Tibial nerve (tissue), 3 donors: ENCODE results near the gene FRS2.

Experiments used
- CTCF ChIP-seq, 5 experiments: fragments of 200-600 bp in 3 of 5; fragments of 450-650 bp in 2 of 5; sonication (generic) in 3 of 5; IDR thresholded peaks; one replicate each; pipeline ENCODE4 v1.5.1; 2016 to 2019; ENCODE audit warnings: antibody characterized with exemption in 5 of 5, mild to moderate bottlenecking in 3 of 5, moderate library complexity in 2 of 5
- POLR2A ChIP-seq, 2 donors: fragments of 450-650 bp; IDR thresholded peaks; one replicate each; pipeline ENCODE4 v1.6.1; 2017; ENCODE audit warnings: antibody characterized with exemption in 2 of 2, mild to moderate bottlenecking in 2 of 2, moderate library complexity in 2 of 2

- no peak for TF ChIP-seq POLR2A (IDR thresholded peaks at IDR 0.05)
- no peak for TF ChIP-seq CTCF (IDR thresholded peaks at IDR 0.05)
Observed at GRCh38 chr12:69619050-69619449, 148.9 kb downstream of the FRS2 start.
